PC-3 (cell line): ENCODE results near the gene RALGDS. TPM values are rescaled to one million over a fixed set of nuclear protein-coding genes. Genes with fewer than 3 reads are reported as not detected.

ENCODE experiments used
- ATAC-seq: fragments of 200-7000 bp; cut with Tn5 transposase; 2 replicates; pipeline ENCODE4 v1.9.1; 2020; ENCODE audit warnings: mild to moderate bottlenecking, moderate library complexity
- BruUV-seq: library from RNA; stranded (reverse); fragments of 400-500 nt; replicated peaks from 2 replicates; lab custom pipeline; 2021; lab: Mats Ljungman, UMichigan
- CTCF ChIA-PET: fragments of 300-600 bp; sonication (Branson Sonifier 250); formaldehyde crosslinking; loops from one replicate; lab custom pipeline; 2022; ENCODE audit warnings: antibody characterized with exemption; lab: Charles Lee
- POLR2A ChIA-PET: fragments of 300-600 bp; sonication (Branson Sonifier 250); formaldehyde crosslinking; loops from one replicate; lab custom pipeline; 2022; ENCODE audit warnings: antibody characterized with exemption; ENCODE audit not compliant: unreplicated experiment; lab: Charles Lee
- DNase-seq: peaks from one replicate; pipeline ENCODE4 v3.0.0-alpha.2; 2015
- H2AFZ ChIP-seq: fragments of 300-600 bp; sonication (generic); 2 replicates; pipeline ENCODE4 v1.6.0; 2016; ENCODE audit warnings: antibody characterized with exemption, low read length
- H3F3A ChIP-seq: fragments of 300-600 bp; sonication (generic); one replicate; pipeline ENCODE4 v1.6.0; 2017; ENCODE audit warnings: antibody characterized with exemption, low read length, control low read depth, mild to moderate bottlenecking; ENCODE audit not compliant: unreplicated experiment
- H3K27ac ChIP-seq: fragments of 300-600 bp; sonication (generic); 2 replicates; pipeline ENCODE4 v1.5.1; 2016; ENCODE audit warnings: mild to moderate bottlenecking, low read length
- H3K27me3 ChIP-seq: fragments of 300-600 bp; sonication (generic); 2 replicates; pipeline ENCODE4 v1.6.1; 2016; ENCODE audit warnings: low read length, mixed read lengths
- H3K36me3 ChIP-seq: fragments of 300-600 bp; sonication (generic); 2 replicates; pipeline ENCODE4 v1.6.1; 2016; ENCODE audit warnings: low read depth, mixed run types, low read length, mixed read lengths
- H3K4me1 ChIP-seq: fragments of 300-600 bp; sonication (generic); 2 replicates; pipeline ENCODE4 v1.5.1; 2016; ENCODE audit warnings: low read length; ENCODE audit not compliant: insufficient read depth
- H3K4me2 ChIP-seq: fragments of 300-600 bp; sonication (generic); 2 replicates; pipeline ENCODE4 v1.6.0; 2016; ENCODE audit warnings: low read length
- H3K4me3 ChIP-seq: fragments of 300-600 bp; sonication (generic); 2 replicates; pipeline ENCODE4 v1.5.1; 2016; ENCODE audit warnings: mild to moderate bottlenecking, low read length, mixed read lengths
- H3K79me2 ChIP-seq: fragments of 300-600 bp; sonication (generic); 2 replicates; pipeline ENCODE4 v1.6.1; 2017; ENCODE audit warnings: low read length, mixed read lengths
- H3K9ac ChIP-seq: fragments of 300-600 bp; sonication (generic); 2 replicates; pipeline ENCODE4 v1.6.0; 2016; ENCODE audit warnings: mild to moderate bottlenecking, low read length
- H3K9me2 ChIP-seq: fragments of 300-600 bp; sonication (generic); replicated peaks from 2 replicates; pipeline ENCODE4 v1.6.1; 2016; ENCODE audit warnings: mixed run types, low read length, mixed read lengths
- H3K9me3 ChIP-seq: fragments of 300-600 bp; sonication (generic); 2 replicates; pipeline ENCODE4 v1.6.1; 2016; ENCODE audit warnings: low read length, mixed read lengths
- H4K20me1 ChIP-seq: fragments of 300-600 bp; sonication (generic); 2 replicates; pipeline ENCODE4 v1.6.1; 2016; ENCODE audit warnings: low read length, mixed read lengths
- EZH2 ChIP-seq: fragments of 300-600 bp; sonication (generic); IDR thresholded peaks from one replicate; pipeline ENCODE4 v1.6.1; 2017; ENCODE audit warnings: antibody characterized with exemption, mild to moderate bottlenecking, low read length; ENCODE audit not compliant: unreplicated experiment
- EZH2phosphoT487 ChIP-seq: fragments of 300-600 bp; sonication (generic); IDR thresholded peaks from 2 replicates; pipeline ENCODE4 v1.6.1; 2018; ENCODE audit warnings: mild to moderate bottlenecking, antibody characterized with exemption, low read length, borderline replicate concordance
- intact Hi-C: fragments of 100-400 bp; cut with micrococcal nuclease; formaldehyde crosslinking; loops from 2 replicates; pipeline ENCODE4 v1.9.0; 2023
- total RNA-seq: library from RNA; depleted of rRNA; stranded (reverse); fragments of >200 nt; gene quantifications from 2 replicates; pipeline ENCODE4 v1.2.3, GENCODE V29; 2014
- TF ChIP-seq, protein P1 (sequence below): fragments of 300-600 bp; sonication (generic); conservative IDR thresholded peaks from 2 replicates; pipeline ENCODE4 v1.5.1; 2017; ENCODE audit warnings: antibody characterized with exemption, low read depth, mild to moderate bottlenecking, low read length

Gene RALGDS
- total RNA-seq, 1 experiment from 2014 or later, result 32.2 TPM

DNA sequence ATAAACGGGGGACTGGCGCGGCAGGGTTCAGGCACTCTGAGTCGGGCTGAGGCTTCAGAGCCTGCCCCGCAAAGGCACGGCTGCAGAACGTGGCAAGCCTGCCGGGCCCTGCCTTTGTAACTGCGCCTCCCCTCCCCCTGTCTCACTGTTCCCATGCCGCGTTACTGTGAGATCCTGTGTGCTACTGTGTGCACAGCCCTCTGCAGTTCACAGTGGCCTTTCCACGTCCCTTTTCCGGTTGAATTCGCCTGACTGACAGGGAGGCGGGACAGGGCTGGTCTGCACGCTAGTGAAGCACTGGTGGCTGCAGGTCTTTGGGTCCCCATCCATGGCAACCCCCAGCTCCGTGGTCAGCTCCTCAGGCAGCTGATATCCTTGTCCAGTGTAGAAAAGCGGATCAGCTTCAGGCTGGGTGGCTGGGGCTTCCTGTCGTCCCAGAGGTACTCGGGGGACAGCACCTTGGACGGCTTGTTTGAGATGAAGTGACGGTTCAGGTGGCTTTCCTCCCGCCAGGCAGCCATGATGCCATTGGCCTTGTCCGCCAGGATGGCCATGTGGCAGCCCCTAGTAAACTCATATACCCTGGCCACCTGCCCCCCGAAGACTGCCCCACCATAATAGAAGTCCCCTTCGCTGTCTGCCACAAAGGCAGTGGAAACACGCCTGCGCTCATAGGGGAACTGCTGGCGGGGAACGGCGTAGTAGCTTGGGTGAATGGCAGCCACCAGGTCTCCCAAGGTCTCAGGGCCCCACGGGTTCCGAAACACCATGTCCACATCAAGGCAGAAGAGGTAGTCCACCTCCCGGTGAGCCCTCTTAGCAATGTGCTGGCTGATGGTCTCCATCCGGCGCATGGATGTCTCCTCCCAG is 32.4 kb upstream of the RALGDS start:
- intact Hi-C loops, result no loop called here
- Histone ChIP-seq H3F3A (no peaks in the 10 kb centered on the region), H3K27me3 (no peaks in the 10 kb centered on the region), H3K9me2 (no peaks in the 10 kb centered on the region), H3K79me2 (peaks cover 3% of the 10 kb centered on the region), H3K36me3 (no peaks in the 10 kb centered on the region), H3K4me1 (peaks cover 4% of the 10 kb centered on the region; the same call in 1 of the 2 replicates), H3K4me3 (no peak overlapping the region), H2AFZ (no peak overlapping the region), H3K9me3 (no peaks in the 10 kb centered on the region), H3K4me2 (no peak overlapping the region), H3K9ac (no peak overlapping the region), H4K20me1 (no peaks in the 10 kb centered on the region), H3K27ac (no peak overlapping the region)
- ATAC-seq (no peak), DNase-seq (no peak)
- BruUV-seq, result no TSS peak
- ChIA-PET POLR2A (no interaction called here), CTCF (no interaction called here)
- TF ChIP-seq EZH2, result no peak
- TF ChIP-seq EZH2phosphoT487, result no peak
- TF ChIP-seq, protein P1, sequence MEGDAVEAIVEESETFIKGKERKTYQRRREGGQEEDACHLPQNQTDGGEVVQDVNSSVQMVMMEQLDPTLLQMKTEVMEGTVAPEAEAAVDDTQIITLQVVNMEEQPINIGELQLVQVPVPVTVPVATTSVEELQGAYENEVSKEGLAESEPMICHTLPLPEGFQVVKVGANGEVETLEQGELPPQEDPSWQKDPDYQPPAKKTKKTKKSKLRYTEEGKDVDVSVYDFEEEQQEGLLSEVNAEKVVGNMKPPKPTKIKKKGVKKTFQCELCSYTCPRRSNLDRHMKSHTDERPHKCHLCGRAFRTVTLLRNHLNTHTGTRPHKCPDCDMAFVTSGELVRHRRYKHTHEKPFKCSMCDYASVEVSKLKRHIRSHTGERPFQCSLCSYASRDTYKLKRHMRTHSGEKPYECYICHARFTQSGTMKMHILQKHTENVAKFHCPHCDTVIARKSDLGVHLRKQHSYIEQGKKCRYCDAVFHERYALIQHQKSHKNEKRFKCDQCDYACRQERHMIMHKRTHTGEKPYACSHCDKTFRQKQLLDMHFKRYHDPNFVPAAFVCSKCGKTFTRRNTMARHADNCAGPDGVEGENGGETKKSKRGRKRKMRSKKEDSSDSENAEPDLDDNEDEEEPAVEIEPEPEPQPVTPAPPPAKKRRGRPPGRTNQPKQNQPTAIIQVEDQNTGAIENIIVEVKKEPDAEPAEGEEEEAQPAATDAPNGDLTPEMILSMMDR, result no peak

DNA sequence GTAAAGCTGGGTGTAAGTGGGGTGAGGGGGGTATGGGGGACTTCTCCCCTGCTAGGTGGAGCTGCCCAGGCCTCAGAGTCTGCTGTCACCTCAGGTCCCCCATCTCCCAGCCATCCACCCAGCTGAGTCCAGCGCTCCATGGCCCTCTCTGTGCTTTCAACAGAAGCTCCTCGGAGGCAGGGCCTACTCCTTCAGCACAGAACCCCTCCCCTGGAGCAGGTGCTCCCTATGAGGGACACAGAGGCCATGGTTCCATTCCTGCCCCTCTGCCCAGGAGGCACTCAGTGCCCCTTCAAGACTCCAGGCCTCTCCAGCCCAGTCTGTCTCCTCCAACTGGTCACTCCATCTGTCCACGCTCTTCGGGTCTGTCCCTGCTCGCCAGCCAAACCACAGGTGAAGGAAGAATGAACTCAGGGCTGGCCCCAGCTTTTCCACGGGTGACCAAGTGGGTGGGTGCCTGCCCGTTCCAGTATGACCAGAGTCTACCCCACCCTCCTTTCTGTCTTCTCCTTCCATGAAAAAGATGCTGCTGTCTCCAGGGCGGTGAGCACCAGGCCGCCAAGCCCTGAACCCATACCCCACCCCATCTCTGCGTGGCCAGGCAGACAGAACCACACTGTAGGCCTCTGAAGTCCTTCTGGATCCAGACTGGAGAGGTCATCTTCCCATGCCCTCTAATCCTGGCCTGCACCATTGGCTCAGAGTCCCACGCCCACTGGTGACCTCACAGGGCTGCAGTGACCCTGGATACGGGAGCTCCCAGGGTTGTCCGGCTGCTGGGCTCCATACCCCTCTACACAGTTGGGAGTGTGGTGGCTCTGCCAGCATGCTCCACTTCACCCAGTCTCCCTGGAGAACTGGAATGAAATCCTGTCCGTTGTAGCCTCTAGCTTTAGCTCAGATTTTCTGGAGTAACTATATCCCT is 30.8 kb upstream of the RALGDS start:
- Histone ChIP-seq H3K4me3 (no peak overlapping the region), H4K20me1 (peaks cover 5% of the 10 kb centered on the region), H3K27ac (no peak overlapping the region), H3K9me3 (no peaks in the 10 kb centered on the region), H3K4me1 (peaks cover 14% of the 10 kb centered on the region; the same call in 1 of the 2 replicates), H3K4me2 (no peak overlapping the region), H3K27me3 (no peaks in the 10 kb centered on the region), H3K79me2 (peaks cover 19% of the 10 kb centered on the region), H3K36me3 (no peaks in the 10 kb centered on the region; the same call in 1 of the 2 replicates), H3K9me2 (no peaks in the 10 kb centered on the region), H3F3A (no peaks in the 10 kb centered on the region), H3K9ac (no peak overlapping the region), H2AFZ (no peak overlapping the region)
- intact Hi-C loops, result no loop called here
- no TSS peak for BruUV-seq
- DNase-seq, result no peak
- POLR2A ChIA-PET, result no interaction called here
- TF ChIP-seq, protein P1, result no peak
- TF ChIP-seq EZH2 (no peak), EZH2phosphoT487 (no peak)
- CTCF ChIA-PET, result no interaction called here
- ATAC-seq, result no peak
